Measurements from ENCODE around the gene QSOX1. TPM values are rescaled to one million over a fixed set of nuclear protein-coding genes. Genes with fewer than 3 reads are reported as not detected.

QSOX1 gene
- total RNA-seq, 1 donor from 2014 or later, result 46.3 TPM

DNA sequence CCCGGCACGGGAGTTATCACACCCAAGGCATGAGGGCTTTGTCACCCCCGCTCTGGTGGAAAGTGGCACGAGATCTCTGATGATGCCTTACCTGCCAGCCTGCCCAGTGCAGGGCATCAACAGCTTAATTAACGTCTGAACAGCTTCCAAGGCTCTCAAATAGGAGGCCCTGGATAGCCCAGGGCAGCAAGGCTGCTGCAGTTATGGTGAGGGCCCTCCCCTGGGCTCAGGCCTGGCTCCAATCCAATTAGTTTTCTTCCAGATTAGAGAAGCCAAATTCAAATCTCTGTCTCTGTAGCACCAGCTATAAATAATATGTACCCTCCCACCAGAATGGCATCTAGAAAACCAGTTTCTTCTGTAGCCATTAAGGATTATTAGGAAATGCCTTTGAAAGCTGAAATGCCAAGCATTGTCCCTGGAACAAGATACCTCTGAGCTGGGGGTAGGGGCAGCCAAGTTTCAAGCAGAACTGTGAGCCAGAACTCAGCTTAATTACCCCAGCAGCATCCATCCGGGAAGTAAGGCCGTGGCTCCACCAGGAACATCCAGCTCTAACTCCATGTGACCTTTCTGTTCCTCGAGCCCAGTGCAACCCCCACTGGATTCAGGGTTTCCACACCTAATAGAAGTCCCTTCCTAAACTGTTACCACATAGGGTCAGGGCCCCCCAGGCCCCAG, 12.5 kb downstream of the QSOX1 start:
- intact Hi-C loops (cut with DNase I), result no loop called here
- DNase-seq (ENCODE audit: low spot score) (peak; percentile 30), ATAC-seq (no peak)

DNA sequence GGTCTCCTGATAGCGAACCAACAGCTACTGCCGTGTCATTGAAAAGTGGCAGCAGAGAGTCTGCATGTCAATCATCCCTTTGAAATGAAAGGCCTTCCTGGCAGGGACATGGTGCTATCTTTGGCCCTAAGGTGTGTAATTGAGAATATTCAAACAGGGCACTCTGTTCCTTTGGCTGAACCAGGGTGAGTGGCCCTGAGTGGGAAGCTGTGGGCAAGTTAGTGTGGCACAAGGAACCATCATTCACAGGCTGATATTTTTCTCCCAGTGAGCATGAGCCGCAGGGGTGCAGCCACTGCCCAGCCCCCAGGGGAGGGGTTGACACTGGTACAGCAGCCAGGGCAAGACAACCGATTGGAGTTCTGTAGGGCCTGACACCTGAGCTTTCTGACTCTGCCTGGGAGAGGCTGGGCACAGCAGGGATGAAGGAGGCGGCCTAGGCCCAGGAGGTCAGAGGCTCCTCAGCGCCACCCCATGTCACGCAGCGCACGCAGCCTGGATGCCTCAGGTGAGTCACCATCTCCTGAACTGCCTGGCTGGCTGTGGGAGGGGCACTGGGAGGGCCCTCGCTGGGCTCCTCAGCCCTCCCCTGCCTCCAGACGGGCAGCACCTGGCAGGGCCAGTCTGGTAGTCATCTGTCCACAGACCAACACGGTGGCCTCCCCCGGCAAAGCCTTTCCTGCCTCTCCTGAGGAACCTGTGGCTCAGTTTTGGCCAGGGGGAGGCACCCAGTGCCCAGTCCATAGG, 13.2 kb downstream of the QSOX1 start:
- intact Hi-C loops (cut with DNase I), result no loop called here
- DNase-seq (ENCODE audit: low spot score) (peak; percentile 45), ATAC-seq (peak; percentile 19)

DNA sequence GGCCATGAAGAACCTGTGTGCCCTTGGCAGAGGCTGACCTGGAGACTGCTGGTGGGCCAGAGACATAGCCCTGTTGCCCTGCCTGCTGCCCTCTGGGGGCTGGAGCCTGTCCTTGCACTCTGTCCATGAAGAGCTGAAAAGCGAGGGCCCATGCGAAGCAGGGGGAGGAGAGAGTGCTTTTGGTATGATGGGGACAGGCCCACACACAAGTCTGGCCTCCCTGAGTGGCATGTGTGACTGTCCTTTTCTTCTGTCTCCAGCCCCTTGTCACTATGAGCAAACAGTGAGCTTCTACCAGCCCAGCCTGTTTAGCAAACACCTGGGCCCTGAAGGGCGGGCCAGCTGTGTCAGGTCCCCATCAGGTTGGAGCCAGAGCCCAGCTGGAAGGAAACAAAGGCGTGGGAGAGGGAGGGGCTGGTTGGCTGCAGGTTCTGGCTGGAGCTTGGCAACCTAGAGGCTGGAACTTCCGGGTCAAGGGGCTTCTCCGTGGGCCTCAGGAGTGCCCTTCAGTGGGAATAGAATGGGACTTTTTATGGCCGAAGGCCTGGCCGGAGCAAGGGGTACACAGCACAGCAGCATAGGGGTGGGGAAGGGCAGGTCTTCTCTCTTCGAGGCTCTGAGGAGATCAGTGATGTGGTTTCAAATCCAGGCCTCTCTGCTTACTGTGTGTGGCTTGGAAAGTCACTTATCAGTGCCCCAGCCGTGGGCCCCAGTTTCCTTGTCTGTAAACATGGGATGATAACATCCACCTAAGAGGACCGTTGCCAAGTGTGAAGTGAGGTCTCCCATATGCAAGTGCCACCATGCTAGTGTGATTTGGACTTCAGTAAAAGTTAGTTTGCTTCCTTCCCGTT, 14.3 kb downstream of the QSOX1 start:
- ATAC-seq (peak; percentile 40), DNase-seq (ENCODE audit: low spot score) (peak; percentile 49)
- intact Hi-C loops (cut with DNase I), result no loop called here

DNA sequence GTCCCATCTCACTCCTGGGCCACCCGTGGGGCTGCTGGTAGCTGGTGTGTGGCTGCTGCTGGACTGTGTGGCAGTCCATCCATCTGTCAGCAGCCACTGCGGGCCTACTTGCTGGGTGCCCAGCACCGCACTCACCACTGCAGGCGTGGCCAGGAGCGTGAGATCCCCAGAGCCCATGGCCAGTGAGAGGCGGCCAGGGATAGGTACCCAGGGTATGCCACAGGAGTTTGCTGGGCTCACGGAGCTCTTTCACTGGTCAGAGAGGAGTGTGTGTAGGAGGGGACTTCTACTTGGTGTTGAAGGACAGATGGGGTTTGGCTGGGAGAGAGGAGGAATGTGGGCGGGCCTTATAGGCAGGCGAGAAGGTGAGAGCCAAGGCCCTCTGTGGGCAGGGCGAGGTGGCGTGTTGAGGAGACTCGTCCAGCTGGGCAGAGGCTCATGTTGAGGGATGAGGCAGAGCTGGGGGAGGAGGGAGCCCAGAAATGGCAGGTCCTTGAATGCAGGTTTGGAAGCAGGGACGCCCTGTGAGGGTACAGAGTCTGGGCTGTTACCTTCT, 15.0 kb downstream of the QSOX1 start:
- intact Hi-C loops (cut with DNase I), result no loop called here
- DNase-seq (ENCODE audit: low spot score) (peak; percentile 36), ATAC-seq (no peak)

DNA sequence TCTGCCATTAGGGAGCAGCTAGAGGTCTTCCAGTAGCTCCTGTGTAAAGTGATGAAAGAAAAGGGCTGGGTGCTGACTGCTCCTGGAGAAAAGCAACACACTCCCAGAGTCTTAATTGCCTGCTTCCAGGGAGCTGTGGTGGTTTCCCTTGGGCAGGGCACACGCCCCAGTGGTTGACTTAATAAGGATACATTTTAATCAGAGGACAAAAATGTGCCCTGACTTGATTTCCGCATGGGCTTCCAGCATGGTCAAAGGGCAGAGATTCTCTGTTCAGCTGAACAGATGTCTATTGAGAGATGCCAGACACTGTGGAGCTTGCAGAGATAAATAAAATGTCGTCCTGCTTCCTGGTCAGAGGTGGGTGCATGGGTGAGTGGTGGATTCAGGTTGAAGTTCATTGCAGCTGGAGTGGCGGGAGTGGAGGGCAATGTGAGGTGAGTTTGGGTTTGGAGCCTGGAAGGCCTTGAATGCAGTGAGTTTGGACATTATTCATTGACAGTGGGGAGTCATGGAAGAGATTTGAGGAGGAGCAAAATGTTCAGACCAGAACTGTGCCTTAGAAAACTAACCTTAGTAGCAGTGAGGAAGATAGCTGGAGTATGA, 16.0 kb downstream of the QSOX1 start:
- intact Hi-C loops (cut with DNase I), result no loop called here
- ATAC-seq (no peak), DNase-seq (ENCODE audit: low spot score) (peak; percentile 8)

DNA sequence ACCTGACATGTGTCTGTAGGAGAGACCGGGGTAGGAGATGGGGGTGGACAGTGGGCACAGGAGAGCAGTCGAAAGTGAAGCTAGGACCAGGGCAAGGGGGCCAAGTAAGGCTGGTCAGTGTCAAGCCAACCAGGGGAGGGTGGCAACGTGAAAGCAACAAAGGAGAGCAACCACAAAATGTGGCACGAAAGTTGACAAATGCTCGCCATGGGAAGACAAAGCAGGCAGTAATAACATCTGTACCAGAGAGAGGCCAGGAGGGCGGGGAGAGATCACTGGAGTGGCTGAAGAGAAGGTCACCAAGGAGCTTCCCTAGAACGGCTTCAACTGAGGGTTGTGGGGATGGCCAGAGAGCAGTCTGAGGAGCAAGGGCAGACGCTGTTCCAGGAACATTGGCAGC, 17.0 kb downstream of the QSOX1 start:
- intact Hi-C loops (cut with DNase I), result no loop called here
- DNase-seq (ENCODE audit: low spot score), result peak; percentile 26
- no peak for ATAC-seq

DNA sequence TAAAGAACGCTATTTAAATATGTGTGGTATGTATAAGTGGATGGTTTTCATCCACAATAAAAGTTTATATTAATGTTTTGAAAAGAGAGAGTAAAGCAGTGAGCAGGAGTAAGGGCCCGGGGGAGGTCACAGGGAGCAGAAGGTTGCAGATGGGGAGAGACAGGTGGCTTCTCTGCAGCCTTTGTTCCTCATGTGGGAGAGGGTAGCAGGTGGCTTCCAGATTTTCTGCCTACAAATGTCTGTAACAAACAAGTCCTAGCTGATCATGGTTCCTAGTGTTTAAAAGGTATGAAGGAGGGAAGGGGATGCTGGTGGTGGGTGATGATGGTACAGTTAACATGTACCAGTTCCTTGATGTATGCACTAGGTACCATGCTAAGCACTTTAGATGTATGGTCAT, 18.8 kb downstream of the QSOX1 start:
- intact Hi-C loops (cut with DNase I), result no loop called here
- ATAC-seq, result no peak
- peak; percentile 8 for DNase-seq (ENCODE audit: low spot score)

DNA sequence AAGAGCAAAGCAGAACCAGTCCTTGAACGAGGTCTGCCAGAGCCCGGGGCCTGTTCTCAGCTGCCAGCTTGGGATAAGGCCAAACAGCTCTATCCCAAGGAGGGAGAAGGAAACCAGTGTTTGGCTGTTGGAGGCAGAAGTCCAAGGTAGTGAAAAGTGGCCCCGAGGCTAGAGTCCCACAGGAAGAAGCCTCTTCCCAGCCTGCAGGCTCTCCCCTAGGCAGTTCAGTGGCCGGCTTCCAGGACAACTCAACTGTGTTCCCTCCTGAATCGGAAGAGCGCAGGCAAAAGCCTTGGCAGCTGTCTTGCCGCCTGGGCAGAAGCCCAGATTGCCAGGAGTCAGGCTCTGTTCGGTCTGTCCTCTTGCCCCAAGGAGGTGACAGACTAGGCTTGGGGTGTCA, 19.3 kb downstream of the QSOX1 start:
- peak; percentile 16 for ATAC-seq

DNA sequence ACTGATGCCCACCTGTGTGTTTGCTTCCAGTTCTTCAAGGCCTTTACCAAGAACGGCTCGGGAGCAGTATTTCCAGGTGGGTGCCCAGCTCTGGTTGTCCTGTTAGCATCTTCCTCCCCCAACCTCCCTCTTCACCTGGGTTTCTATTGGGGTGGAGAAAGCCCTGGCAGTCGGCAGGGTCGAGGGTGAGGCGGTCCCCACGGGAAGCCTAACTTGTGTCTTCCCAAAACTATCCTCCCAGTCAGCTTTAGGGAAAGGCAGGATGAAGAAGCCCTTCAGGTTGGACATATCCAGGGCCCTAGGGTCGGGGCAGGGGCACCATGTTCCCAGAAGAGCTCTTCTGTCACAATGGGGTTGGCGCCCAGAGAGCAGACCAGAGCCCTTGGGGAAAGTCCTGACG, 20.6 kb downstream of the QSOX1 start:
- DNase-seq (ENCODE audit: low spot score) (no peak), ATAC-seq (no peak)
- intact Hi-C loops (cut with DNase I), result loop anchor here (5.0 kb wide), 2 partner anchors 88 to 677 kb away; no protein-coding TSS in a partner anchor

More for the DNA sequence above, 19.3 kb downstream of the QSOX1 start:
- peak; percentile 69 for DNase-seq (ENCODE audit: low spot score)
- intact Hi-C loops (cut with DNase I), result no loop called here

DNA sequence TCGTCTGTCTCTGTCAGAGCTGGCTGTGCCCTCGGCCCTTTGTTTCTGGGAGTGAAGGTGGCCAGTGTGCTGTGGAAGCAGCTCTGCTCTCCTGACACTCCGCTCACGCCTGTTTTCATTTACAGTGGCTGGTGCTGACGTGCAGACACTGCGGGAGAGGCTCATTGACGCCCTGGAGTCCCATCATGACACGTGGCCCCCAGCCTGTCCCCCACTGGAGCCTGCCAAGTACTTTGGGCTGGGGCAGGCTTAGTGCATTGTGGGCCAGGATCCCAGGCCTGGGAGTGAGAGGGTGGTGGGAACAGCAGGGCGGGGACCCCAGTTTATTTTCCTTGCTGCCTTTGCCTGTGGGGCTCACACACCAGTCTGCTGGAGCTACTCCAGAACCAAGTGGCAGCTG, 21.1 kb downstream of the QSOX1 start:
- DNase-seq (ENCODE audit: low spot score), result no peak
- no peak for ATAC-seq
- intact Hi-C loops (cut with DNase I), result loop anchor here (5.0 kb wide), 2 partner anchors 89 to 676 kb away; no protein-coding TSS in a partner anchor

DNA sequence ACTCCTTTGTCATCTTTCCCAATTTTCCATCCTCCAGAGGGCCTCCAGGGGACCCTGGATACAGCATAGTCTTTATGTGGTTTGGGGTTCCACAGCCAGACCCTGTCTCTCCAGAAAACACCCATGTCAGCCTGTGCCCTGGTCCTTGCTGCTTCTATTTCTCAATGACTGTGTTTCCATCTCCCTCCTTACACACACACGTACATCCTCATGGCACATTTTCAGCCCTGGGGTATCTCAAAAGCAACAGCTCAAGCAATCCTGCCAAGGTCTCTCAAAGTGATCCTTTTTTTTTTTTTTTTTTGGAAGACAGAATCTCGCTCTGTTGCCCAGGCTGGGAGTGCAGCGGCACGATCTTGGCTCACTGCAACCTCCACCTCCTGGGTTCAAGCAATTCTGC, 22.3 kb downstream of the QSOX1 start:
- intact Hi-C loops (cut with DNase I), result loop anchor here (5.0 kb wide), 2 partner anchors 90 to 675 kb away; no protein-coding TSS in a partner anchor
- peak; percentile 76 for ATAC-seq
- DNase-seq (ENCODE audit: low spot score), result no peak

DNA sequence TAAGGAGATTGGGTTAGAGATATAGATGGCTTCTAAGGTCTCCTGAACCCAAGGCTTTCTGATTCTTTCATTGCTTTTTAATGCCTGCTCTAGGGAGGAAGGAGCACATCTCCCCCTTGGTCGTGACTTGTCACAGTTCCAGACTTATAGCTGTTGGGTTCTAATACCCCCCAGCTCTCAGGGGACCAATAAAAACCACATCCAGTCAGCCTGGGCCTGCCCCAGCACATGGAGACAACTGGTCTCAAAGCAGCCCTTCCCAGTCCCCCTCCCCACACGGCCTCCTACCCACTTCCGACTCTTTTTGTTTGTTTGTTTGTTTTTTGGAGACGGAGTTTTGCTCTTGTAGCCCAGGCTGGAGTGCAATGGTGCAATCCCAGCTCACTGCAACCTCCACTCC, 23.3 kb downstream of the QSOX1 start:
- ATAC-seq (no peak), DNase-seq (ENCODE audit: low spot score) (no peak)
- intact Hi-C loops (cut with DNase I), result loop anchor here (5.0 kb wide), 2 partner anchors 91 to 674 kb away; no protein-coding TSS in a partner anchor

DNA sequence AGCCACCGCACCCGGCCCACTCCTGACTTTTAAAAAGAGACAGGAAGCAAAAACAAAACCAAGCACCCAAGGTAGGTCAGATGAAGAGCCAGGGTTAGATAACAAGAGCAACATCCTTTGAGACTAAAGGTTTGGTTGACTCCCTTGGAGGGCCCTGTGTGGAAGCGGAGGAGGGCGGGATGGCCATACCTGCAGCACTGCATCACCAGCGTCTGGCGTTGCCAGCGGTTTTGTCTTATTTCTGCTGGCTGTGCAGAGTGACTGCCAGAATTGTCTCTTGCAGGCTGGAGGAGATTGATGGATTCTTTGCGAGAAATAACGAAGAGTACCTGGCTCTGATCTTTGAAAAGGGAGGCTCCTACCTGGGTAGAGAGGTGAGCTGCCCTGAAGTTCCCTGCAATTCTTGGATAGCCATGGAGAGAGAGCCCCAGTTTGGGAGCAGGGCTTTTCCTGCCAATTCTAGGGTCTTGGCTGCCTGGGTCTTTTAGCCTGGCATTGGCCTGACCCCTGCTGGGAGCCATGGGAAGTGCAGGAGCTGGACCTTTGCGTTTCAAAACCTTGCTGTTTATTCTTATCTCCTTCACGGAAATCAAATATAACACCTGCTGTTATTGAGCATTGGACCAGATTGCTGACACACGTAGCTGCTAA, 24.0 kb downstream of the QSOX1 start:
- ATAC-seq, result peak; percentile 49

DNA sequence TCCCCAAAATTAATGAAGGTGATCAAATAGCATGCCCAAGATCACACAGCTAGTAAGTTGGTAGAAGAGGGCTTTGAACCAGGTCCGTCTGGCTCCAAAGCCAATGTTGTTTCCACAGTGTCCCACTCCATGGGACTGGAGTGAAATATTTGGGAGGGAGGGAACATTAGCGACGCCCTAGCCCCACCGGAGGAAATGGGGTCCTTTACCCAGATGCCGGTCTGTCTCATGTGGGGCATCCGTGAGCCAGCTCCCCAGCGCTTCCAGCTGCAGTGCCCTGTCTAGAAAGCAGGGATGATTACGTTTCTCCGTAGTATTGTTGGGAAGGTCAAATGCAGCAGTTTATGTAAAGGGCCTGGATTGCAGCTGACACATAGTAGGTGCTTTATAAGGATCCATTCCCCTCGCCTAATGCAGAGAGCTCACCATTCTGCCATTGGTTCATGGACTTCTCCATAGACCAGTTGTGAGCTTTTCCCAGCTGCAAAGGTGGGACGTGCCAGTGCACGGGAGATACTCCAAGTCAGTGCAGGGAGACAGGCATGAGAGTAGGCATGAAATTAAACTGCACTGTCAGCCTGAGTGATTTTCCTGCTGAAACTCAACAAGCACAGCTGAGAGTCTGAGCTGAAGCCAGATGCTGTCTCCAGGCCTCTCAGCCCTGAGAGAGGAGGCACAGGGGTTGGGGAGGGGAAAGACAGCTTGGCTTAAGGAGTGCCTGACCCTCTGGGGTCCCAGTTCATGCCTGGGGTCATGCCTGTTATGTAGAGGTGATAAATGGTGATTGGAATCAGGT, 24.7 kb downstream of the QSOX1 start:
- DNase-seq (ENCODE audit: low spot score) (no peak), ATAC-seq (no peak)
- intact Hi-C loops (cut with DNase I), result loop anchor here (5.0 kb wide), 2 partner anchors 92 to 673 kb away; no protein-coding TSS in a partner anchor

More for the DNA sequence above, 24.0 kb downstream of the QSOX1 start:
- intact Hi-C loops (cut with DNase I), result loop anchor here (5.0 kb wide), 2 partner anchors 91 to 674 kb away; no protein-coding TSS in a partner anchor
- DNase-seq (ENCODE audit: low spot score), result peak; percentile 80

DNA sequence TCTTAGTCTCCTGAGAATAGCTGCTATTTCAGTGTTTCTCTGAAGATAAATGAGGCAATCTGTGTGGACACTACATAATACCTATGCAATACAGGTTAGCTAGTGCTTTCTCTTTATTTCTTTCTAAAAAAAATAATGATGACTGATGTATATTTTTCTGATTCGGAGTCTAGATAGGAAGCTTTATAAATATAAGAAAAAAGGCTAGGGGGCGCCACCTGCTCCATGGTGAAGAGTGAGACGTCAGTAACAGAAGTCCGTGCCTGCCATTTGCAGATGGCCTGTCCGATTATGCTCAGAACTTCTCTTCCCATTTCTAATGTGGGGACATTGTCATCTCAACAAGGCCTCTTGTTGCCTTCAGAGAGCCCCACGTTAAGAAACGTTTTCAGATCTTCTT, 26.4 kb downstream of the QSOX1 start:
- DNase-seq (ENCODE audit: low spot score) (no peak), ATAC-seq (no peak)
- intact Hi-C loops (cut with DNase I), result loop anchor here (10.0 kb wide), 1 partner anchor 304 kb away; no protein-coding TSS in a partner anchor

DNA sequence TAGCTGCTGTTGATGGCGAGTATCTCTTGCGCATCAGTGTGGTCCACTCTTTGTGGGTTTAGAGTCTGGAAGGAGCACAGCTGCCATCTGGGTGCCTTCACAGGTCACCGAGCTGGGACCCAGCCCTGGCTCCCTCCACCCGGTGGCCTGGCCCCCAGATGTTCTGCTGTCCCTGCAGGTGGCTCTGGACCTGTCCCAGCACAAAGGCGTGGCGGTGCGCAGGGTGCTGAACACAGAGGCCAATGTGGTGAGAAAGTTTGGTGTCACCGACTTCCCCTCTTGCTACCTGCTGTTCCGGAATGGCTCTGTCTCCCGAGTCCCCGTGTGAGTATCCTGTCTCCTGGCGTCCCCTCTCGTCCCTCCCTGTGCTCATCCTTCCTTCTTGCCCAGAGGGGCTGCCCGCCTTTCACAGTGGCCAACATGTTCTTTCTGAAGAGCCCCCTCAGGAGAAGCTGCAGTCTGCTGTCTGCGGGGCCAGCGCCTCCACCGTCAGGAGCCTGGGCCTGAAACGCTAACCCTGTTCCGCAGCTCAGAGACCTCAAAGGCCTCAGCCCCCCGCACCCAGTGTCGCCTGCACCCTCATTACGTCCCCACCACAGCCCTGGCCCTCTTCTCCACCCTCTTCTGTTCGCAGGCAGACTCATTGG, 27.4 kb downstream of the QSOX1 start:
- DNase-seq (ENCODE audit: low spot score), result no peak
- intact Hi-C loops (cut with DNase I), result loop anchor here (10.0 kb wide), 1 partner anchor 303 kb away; no protein-coding TSS in a partner anchor
- ATAC-seq, result no peak

Measured in sciatic nerve (tissue), 2 donors.